Suprapubic skin (tissue), 4 donors: ENCODE data around the gene PRKAG2. TPM values are rescaled to one million over a fixed set of nuclear protein-coding genes. Genes with fewer than 3 reads are reported as not detected.

Source experiments
- DNase-seq, 2 donors: peaks; one replicate each; pipeline ENCODE4 v3.0.0-alpha.2; 2019; ENCODE audit warnings: low spot score in 2 of 2
- H3K27ac ChIP-seq: fragments of 200-600 bp; sonication (generic); one replicate; pipeline ENCODE4 v1.5.1; 2019
- H3K27me3 ChIP-seq: fragments of 200-600 bp; sonication (generic); one replicate; pipeline ENCODE4 v1.5.1; 2019
- H3K36me3 ChIP-seq: fragments of 200-600 bp; sonication (generic); one replicate; pipeline ENCODE4 v1.5.1; 2019
- H3K4me1 ChIP-seq: fragments of 200-600 bp; sonication (generic); one replicate; pipeline ENCODE4 v1.5.1; 2019
- H3K4me3 ChIP-seq: fragments of 200-600 bp; sonication (generic); one replicate; pipeline ENCODE4 v1.5.1; 2019; ENCODE audit warnings: mild to moderate bottlenecking
- H3K9me3 ChIP-seq: fragments of 200-600 bp; sonication (generic); one replicate; pipeline ENCODE4 v1.5.1; 2019
- CTCF ChIP-seq, 2 donors: fragments of 200-600 bp in 1 of 2; fragments of 450-650 bp in 1 of 2; sonication (generic) in 1 of 2; IDR thresholded peaks; one replicate each; pipeline ENCODE4 v1.5.1; 2016 to 2019; ENCODE audit warnings: antibody characterized with exemption in 2 of 2, mild to moderate bottlenecking in 1 of 2, moderate library complexity in 1 of 2
- EP300 ChIP-seq: sonication (generic); formaldehyde crosslinking; IDR thresholded peaks from one replicate; pipeline ENCODE4 v1.6.1; 2017; ENCODE audit warnings: antibody characterized with exemption
- POLR2A ChIP-seq, 2 donors: fragments of 450-650 bp; IDR thresholded peaks; one replicate each; pipeline ENCODE4 v1.6.1; 2017; ENCODE audit warnings: antibody characterized with exemption in 2 of 2, mild to moderate bottlenecking in 2 of 2, moderate library complexity in 2 of 2
- POLR2AphosphoS5 ChIP-seq, 3 donors: sonication (generic); formaldehyde crosslinking; IDR thresholded peaks; one replicate each; pipeline ENCODE4 v1.6.1; 2017; ENCODE audit warnings: antibody characterized with exemption in 3 of 3
- WGBS: methylation state at CpG from one replicate; pipeline ENCODE4 v1.1.5; 2018; 5-methylcytosine and 5-hydroxymethylcytosine counted together
- total RNA-seq, 4 donors: library from RNA; depleted of rRNA; stranded (reverse); fragments of >200 nt; gene quantifications; one replicate each; pipeline ENCODE4 v1.1.0, GENCODE V29; 2016

PRKAG2 gene
- total RNA-seq, 4 donors from 2014 or later = 16.5 to 40.0 (median 17.3) TPM

- Histone ChIP-seq H3K36me3 (no peaks in the 10 kb centered on the region), H3K4me3 (no peak overlapping the region), H3K4me1 (peaks cover 4% of the 10 kb centered on the region), H3K27ac (no peak overlapping the region), H3K9me3 (no peaks in the 10 kb centered on the region), H3K27me3 (no peaks in the 10 kb centered on the region)
- WGBS = 91% methylated on average over 17 of the region's 17 CpGs
- no peak for TF ChIP-seq POLR2A (IDR thresholded peaks at IDR 0.05)
- no peak for TF ChIP-seq POLR2AphosphoS5 (IDR thresholded peaks at IDR 0.05)
- no peak for TF ChIP-seq EP300
- no peak for TF ChIP-seq CTCF (IDR thresholded peaks at IDR 0.05)
- no peak for DNase-seq
These were observed 66.3 kb downstream of the PRKAG2 start for GRCh38 chr7:151810441-151811232.

- Histone ChIP-seq H3K36me3 (no peaks in the 10 kb centered on the region), H3K9me3 (no peaks in the 10 kb centered on the region), H3K4me3 (no peak overlapping the region), H3K27me3 (no peaks in the 10 kb centered on the region), H3K4me1 (peaks cover 4% of the 10 kb centered on the region), H3K27ac (no peak overlapping the region)
- DNase-seq = no peak
- TF ChIP-seq EP300 = no peak
- 89% methylated on average over 5 of the region's 5 CpGs for WGBS
These were observed 67.1 kb downstream of the PRKAG2 start for GRCh38 chr7:151809864-151810170.

GRCh38 chr7:151809146-151809863, 67.6 kb downstream of the PRKAG2 start:
- Histone ChIP-seq H3K36me3 (no peaks in the 10 kb centered on the region), H3K4me3 (no peak overlapping the region), H3K27me3 (no peaks in the 10 kb centered on the region), H3K9me3 (no peaks in the 10 kb centered on the region), H3K27ac (no peak overlapping the region), H3K4me1 (peaks cover 4% of the 10 kb centered on the region)
- DNase-seq = no peak
- no peak for TF ChIP-seq CTCF (IDR thresholded peaks at IDR 0.05)
- no peak for TF ChIP-seq EP300
- no peak for TF ChIP-seq POLR2A (IDR thresholded peaks at IDR 0.05)
- no peak for TF ChIP-seq POLR2AphosphoS5 (IDR thresholded peaks at IDR 0.05)
- 88% methylated on average over 21 of the region's 22 CpGs for WGBS

GRCh38 chr7:151808400-151809145, 68.3 kb downstream of the PRKAG2 start:
- DNase-seq = no peak
- peaks cover 4% of the 10 kb centered on the region for H3K4me1 ChIP-seq
- TF ChIP-seq CTCF (IDR thresholded peaks at IDR 0.05) = no peak
- TF ChIP-seq POLR2AphosphoS5 (IDR thresholded peaks at IDR 0.05) = no peak
- TF ChIP-seq EP300 = no peak
- no peak for TF ChIP-seq POLR2A (IDR thresholded peaks at IDR 0.05)
- H3K27me3 ChIP-seq = no peaks in the 10 kb centered on the region
- H3K4me3 ChIP-seq = no peak overlapping the region
- WGBS = 85% methylated on average over 11 of the region's 24 CpGs
- H3K36me3 ChIP-seq = no peaks in the 10 kb centered on the region
- no peaks in the 10 kb centered on the region for H3K9me3 ChIP-seq
- no peak overlapping the region for H3K27ac ChIP-seq

GRCh38 chr7:151807846-151808245, 69.1 kb downstream of the PRKAG2 start:
- Histone ChIP-seq H3K4me1 (peaks cover 4% of the 10 kb centered on the region), H3K27me3 (no peaks in the 10 kb centered on the region), H3K36me3 (no peaks in the 10 kb centered on the region), H3K27ac (no peak overlapping the region), H3K4me3 (no peak overlapping the region), H3K9me3 (no peaks in the 10 kb centered on the region)
- DNase-seq = no peak
- WGBS = 88% methylated on average over 15 of the region's 15 CpGs
- TF ChIP-seq CTCF (IDR thresholded peaks at IDR 0.05) = no peak
- no peak for TF ChIP-seq EP300
- no peak for TF ChIP-seq POLR2A (IDR thresholded peaks at IDR 0.05)
- TF ChIP-seq POLR2AphosphoS5 (IDR thresholded peaks at IDR 0.05) = no peak
